HG02678 (cell line): ENCODE measurements around the gene MAN2C1.
"Not testable (repeated sequence)": the region's sequence is repeated elsewhere in the genome, so short reads cannot be mapped to it uniquely, and the experiment has no call there.

Source experiments
- ATAC-seq: cut with Tn5 transposase; IDR thresholded peaks from one replicate; pipeline ENCODE4 v1.9.1; 2021; ENCODE audit warnings: mild to moderate bottlenecking, moderate library complexity; ENCODE audit not compliant: unreplicated experiment

MAN2C1 gene

DNA sequence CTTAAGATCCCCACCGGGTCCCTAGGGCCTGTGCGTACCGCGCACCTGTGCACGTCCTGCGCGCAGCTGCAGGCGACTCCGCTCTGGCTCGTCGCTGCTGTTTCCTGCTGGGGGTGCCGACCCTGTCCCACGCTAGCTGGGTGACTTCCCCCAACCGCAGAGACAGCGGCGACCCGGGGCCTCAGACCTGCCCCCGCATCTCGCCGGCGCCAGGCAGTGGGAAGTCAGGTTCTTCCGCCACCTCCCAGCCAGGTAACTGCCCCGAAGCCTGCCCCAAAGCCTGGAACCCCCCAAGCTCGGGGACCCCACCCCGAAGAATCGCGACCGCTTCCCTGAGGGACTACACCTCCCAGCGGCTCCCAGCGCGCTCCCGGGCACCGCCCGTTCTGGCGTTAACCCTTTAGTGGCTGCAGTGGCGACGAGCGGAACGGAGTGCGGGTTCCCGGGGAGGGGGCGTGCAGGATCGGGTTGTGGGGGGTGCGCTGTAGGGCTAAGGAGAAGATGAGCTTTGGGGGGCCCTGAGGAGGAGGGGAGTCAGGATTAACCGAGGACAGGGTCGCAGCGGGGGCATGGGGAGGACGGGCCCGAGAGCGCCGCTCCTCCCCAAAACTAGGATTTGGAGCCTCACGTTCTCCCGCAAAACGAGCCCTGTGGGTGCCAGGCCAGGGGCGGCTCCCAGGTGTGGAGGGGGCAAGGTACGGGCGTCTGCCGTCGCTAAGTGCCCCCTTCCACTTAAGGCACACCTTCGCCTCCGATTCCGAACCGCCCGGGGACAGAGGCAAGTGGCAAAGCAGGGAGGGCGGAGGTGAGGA is 21.0 kb downstream of the MAN2C1 start:
- peak; percentile 75 for ATAC-seq

DNA sequence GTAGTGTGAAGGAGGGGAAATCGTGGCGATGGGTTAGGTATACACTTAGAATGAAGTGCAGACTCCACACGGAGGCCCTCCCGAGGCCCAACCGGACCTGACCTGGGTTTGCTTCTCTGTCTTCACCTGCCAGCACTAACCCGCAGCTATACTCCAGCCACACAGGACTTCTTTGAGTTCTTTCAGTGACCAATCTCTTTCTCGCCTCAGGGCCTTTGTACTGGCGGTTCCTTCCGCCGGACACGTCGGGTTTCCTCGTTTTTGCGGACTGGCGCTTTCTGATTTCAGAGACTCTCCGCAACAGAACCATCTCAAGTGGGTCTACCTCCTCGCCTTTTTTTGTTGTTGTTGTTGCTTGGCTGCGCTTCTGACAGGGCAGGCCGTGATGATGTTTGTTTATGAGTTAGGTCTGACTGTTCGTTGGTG is 21.6 kb downstream of the MAN2C1 start, which contains the start of gene NEIL1:
Gene NEIL1 (plus strand): TSS at position 244 of the 426 bp plus-strand sequence. CDS start 1,867 bp downstream, outside the sequence.
- ATAC-seq, result no peak

DNA sequence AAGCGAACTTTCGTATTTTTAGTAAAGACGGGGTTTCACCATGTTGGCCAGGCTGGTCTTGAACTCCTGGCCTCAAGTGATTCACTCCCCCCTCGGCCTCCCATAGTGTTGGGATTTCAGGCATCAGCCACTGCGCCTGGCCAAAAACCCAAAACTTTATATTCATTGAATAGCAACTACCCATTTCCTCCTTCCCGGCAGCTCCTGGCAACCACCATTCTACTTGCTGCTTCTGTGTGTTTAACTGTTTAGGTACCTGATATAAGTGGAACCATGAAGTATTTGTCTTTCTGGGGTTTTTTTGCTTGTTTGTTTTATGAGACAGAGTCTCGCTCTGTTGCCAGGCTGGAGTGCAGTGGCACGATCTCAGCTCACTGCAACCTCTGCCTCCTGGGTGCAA is 24.5 kb downstream of the MAN2C1 start:
- not testable (repeated sequence) for ATAC-seq

DNA sequence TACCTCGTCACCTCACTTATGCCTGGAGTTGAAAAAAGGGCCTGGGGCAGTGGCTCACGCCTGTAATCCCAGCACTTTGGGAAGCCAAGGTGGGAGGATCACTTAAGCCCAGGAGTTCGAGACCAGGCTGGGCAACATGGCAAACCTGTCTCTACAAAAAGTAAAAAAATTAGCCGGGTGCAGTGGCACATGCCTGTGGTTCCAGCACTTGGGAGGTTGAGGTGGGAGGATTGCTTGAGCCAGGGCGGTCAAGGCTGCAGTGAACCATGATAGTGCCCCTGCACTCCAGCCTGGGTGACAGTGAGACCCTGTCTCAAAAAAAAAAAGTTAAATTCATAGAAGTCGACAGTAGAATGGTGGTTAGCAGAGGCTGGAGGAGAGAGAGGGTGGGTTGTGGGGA is 26.2 kb downstream of the MAN2C1 start:
- ATAC-seq, result no peak

DNA sequence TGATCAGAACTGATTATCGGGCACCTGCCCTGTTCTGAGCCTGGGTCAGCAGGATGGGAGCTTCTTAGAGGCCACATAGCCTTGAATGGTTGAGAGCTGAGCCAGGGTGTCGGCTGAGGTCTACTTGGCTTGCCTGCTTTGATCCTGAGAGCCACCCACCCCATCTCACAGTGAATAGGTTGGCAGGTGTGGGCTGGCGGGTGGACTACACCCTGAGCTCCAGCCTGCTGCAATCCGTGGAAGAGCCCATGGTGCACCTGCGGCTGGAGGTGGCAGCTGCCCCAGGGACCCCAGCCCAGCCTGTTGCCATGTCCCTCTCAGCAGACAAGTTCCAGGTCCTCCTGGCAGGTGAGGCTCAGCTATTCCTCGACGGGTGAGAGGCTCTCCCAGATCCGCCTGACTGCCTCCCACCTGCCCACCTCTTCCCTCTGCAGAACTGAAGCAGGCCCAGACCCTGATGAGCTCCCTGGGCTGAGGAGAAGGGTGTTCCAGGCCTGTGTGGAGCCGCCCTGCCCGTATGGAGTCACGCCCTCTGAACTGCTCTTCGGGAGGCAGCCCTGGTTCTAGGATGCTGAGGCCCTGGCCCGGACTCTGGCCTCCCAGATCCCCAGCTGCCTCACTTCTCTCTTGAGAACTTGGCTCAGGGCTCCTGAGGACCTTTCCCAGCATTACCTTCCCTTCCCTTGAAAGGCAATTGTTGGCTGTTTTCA is 28.7 kb downstream of the MAN2C1 start:
- no peak for ATAC-seq

DNA sequence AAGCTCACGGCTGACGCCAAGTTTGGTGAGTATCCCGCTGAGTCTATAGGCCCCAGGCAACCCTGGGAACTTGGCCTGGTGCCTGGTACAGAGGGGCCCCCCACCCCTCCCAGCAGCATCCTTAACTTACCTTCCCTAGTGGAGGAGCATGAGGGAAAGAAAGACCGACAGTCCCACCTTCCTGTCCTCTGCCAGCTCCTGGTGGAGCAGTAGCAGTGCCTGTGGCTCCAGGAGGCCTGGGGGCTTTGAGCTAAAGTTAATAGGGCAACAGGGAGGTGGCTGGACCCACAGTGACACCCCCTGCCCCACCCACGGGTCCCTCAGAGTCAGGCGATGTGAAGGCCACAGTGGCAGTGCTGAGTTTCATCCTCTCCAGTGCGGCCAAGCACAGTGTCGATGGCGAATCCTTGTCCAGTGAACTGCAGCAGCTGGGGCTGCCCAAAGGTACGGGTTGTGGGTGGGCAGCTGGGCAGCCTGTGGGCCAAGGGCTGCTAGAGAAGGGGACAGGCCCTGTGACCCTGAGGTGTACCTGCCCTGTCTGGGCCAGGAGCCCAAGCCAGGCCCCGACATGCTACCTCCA is 29.7 kb downstream of the MAN2C1 start:
- ATAC-seq, result no peak

DNA sequence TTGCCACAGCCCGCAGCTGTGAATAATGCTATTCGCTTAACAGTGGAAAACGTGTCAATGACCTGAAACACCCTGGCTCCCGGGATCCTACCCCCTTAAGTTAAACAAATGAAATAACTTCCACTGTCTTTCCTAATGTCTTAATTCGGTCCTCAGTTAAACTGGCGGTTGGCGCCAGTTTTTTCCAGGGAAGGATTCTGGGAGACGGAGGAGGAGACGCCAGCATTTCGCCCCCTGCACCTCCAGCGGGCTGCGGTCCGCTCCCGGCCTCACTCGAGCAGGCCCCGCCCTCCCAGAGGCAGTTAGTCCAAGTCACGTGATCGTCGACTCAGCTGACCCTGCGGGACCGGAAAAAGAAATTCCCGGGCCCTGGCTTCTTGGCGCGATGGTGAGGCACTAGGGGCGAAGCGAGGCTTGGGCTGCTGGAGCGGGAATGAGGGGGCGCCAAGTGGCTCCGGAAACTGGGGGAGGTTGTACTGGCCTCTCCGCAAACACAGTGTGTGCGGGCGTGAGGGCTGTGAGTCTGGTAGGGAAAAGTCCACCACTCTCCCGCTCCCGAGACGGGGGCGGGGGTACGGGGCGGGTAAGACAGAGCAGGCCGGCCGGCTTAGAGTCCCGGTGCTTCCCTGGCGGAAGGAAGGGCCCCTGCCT is 32.6 kb downstream of the MAN2C1 start, which contains the start of gene COMMD4:
Gene COMMD4 (plus strand): TSS at position 359 of the 651 bp plus-strand sequence. CDS start 27 bp downstream, at position 386.
- ATAC-seq, result peak; percentile 76

DNA sequence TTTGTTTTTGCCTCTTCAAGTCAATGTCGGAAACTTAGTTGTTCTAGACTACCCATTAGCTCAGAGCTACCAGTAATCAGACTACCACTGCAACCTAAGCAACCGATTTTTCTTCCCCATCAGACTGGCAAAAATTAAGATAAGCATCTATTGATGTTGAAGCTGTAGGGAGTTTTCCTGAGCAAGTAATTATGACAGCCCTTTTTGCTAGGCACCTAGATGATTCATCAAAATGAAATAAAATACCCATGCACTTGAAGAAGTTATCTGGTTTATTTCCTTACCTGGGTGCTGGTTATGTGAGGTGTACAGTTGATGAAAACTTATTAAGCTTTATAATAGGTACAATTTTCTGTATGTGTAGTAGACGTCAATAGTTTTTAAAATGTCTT is 33.1 kb downstream of the MAN2C1 start:
- ATAC-seq, result no peak

DNA sequence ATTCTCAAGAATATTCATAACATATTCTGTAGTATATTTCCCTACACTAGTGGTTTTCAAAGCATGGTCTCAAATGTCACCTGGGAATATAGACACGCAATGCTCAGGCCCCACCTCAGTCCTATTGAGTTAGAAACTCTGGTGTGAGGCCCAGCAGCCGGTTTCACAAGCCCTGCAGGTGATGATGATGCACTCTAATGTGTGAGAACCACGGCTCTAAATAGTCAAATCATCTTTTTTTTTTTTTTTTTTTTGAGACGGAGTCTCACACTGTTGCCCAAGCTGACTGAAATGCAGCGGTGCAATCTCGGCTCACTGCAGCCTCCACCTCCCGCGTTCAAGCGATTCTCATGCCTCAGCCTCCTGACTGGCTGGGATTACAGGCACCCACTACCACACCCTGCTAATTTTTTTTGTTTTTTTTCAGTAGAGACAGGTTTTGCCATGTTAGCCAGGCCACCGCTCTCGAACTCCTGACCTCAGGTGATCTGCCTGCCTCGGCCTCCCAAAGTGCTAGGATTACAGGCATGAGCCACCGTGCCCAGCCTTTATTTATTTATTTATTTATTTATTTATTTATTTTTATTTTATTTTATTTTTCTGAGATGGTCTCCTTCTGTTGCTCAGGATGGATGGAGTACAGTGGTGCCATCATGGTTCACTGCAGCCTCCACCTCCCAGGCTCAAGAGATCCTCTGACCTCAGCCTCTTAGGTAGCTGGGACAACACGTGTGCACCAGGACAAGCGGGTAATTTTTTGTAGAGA is 34.6 kb downstream of the MAN2C1 start:
- peak; percentile 46 for ATAC-seq

DNA sequence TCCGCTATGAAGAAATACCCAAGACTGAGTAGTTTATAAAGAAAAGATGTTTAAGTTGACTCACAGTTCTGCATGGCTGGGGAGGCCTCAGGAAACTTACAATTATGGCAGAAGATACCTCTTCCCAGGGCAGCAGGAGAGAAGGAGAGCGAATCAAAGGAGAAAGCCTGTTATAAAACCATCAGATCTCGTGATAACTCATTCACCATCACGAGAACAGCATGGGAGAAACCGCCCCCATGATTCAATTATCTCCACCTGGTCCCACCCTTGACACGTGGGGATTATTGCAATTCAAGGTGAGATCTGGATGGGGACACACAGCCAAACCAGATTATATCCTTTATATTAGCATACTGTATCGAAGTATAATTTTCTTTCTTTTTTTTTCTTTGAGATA is 36.3 kb downstream of the MAN2C1 start:
- not testable (repeated sequence) for ATAC-seq

DNA sequence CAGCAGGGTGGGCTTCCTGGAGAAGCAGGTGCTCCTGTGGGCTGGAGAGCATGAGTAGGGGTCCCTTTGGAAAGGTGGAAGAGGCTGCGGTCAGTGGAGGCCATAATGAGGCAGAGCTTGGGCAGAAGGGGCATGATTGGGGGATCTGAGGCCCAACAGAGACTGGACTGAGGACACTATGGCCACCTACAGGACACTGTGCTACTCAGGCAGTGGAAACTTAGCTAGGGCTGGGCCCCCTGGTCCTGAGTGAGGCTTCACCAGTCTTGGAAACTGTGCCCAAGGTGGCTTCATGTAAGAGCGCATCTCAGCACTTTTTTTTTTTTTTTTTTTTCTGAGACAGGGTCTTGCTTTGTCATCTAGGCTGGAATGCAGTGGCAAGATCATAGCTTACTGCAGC is 38.8 kb downstream of the MAN2C1 start:
- ATAC-seq, result no peak

DNA sequence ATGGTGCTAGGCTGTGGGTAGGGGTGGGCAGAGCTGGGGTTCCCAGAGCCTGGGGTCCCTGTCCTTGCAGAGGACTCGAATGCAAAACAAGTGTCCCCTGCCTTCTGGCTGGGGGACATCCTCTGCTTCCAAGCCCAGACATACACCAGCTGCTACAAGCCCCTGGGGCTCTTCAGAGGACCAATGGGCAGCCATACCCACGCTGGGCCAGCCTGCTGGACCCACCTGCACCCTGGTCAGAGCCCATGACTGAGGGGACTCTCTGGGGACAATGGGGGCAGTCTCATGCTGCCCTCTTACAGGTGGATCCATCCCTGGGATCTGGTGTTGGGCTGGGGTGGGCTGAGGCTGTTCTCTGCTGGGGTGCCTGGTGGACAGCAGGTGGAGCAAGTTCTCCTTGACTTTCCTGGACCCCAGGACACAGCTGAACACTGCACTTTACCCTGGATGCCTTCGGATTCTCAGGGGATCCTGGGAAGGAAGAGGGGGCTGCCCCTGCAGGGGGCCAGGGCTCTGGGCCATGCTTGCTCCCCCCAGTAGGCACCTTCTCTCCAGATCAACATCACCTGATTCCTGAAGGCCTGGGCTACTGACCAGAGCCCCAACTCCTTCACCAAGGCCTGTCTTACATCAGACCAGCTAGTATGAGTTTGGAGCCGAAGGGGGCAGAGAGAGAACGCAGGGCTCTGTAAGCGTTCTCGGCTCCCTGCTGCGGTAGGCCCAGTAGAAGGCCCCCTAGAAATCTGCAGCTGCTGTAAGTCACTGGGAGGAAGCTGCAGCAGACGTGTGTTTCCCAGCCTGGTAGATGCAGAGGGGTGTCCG is 39.7 kb downstream of the MAN2C1 start:
- ATAC-seq, result no peak

DNA sequence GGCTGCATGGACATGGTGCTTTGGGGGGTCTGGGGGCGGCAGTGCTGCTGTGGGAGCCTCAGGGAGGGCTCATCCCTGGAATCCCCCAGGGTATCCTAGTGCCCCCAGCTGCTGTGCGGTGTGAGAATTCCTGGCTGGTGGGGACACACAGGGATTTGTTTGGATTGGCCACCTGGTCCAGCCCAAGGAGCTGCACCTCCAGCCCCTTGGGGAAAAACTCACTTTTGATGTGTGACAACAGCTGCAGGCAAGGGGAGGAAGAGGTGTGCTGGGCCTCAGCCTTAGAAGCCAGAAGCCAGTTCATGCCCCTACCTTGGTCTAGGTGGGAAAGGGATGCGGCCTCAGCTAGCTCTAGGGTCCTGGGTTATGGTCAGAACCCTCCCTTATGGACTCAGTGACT is 40.9 kb downstream of the MAN2C1 start:
- ATAC-seq, result no peak

DNA sequence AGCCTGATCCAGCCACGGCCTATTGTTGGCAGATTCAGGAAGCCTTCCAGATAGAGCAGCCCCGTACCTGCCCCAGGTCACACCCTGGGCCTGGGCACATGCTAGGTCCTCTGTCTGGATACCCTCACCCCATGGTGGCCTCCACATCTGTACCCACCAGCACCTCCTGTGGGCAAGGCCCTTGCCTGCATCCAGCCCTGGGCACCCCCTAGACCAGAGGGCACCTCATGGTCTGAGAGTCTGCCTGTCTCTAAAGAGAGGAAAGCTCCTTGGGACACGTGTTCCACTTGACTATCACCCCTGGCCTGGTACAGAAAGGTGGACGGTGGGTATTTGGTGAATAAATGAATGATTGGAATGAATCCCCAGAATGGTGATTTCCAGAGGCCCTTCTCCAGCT is 41.4 kb downstream of the MAN2C1 start:
- no peak for ATAC-seq

DNA sequence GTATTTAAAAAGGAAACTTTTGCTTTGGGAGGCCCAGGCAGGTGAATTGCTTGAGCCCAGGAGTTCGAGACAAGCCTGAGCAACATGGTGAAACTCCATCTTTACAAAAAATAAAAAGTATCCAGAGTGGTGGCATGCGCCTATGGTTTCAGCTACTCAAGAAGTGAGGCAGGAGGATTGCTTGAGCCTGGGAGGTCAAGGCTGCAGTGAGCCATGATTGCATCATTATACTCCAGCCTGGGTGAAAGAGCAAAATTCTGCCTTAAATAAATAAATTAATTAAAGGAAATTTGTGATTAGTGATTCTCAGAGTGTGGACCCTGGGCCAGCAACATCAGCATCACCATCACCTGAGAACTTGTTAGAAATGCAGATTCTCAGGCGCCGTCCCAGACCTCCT is 42.5 kb downstream of the MAN2C1 start:
- no peak for ATAC-seq

DNA sequence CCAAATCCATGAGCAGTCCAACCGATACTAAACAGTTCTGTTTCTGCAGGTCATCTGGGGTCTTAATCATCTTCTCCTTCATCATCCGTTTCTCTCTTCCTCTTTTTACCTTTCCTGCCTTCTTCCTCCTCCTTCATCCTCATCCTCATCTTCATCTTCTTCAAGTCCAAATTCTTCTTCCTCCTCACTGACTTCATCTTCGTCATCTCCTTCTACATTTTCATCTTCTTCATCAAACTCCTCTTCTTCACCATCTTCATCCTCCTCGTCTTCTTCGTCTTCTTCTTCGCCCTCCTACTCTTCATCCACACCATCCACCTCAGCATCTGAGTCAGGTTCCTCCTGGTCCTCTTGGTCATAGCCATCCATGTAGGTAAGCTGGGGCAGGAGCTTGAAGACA is 46.7 kb downstream of the MAN2C1 start:
- no peak for ATAC-seq

DNA sequence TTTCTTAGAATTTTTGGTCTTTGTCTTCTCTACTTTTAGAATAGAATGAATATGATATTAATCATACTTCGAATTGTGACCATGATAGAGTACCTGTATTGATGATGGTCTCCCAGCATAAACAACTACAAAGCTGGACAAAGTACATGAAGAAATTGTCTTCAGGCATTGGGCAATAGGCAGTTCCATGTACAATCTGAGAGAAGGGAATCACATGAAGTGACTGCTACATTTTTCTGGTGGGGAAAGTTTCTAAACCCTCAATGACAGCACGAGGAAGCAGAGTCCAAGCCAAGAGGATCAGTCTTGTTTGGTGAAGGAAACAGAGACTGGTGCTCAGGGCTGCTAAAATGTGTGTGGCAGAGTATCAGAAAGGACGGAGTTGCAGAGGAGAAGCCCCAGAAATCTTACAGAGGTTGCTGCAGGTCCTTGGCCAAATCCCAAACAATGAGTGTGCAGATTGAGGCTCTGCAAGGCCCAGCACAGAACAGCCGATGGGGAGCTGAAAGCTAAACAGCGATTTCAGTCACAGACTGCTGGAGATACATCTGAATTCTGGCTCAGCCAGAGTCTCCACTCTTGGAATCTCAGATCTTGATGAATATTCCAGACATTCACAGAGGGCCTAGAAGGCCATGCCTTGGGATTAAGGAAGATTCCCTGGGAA is 49.0 kb downstream of the MAN2C1 start:
- not testable (repeated sequence) for ATAC-seq

DNA sequence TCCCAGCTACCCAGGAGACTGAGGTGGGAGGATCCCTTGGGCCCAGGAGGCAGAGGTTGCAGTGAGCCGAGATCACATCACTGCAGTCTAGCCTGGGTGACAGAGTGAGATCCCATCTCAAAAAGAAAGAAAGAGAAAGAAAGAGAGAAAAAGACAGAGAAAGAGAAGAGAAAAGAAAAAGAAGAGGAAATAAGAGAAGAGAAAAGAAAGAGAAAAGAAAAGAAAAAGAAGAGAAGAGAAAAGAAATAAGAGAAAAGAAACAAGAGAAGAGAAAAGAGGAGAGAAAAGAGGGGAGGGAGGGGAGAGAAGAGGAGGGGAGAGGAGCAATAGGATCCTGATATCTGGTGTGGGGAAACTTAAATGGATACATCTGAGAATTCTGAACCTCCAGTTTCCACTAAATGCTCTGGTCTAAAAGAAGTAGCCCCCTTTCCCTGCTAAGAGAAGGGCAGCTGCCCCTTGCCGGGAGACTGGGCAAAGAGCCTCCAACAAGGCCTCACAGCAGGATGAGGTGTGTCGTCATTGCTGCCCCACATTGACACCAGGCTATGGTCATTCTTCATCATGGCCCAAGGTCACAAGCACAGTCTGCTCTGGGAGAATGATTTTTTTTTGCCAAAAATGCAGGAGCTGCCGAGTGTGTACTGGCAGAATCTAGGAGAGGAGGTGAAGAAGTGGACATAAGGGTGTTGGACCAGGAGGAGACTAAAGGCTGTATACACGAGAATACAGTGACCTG is 53.7 kb downstream of the MAN2C1 start:
- no peak for ATAC-seq
